Stromal cell of bone marrow (primary cell): Measurements from ENCODE around the gene HIVEP3.
"Not testable (repeated sequence)": the region's sequence is repeated elsewhere in the genome, so short reads cannot be mapped to it uniquely, and the experiment has no call there.

Source experiments
- DNase-seq: peaks from one replicate; pipeline ENCODE4 v3.0.0-alpha.2; 2012; ENCODE audit warnings: low read depth

HIVEP3 gene

GRCh38 chr1:41580520-41581172 is 338.1 kb downstream of the HIVEP3 start:
- no peak for DNase-seq

GRCh38 chr1:41580021-41580420 is 338.7 kb downstream of the HIVEP3 start:
- DNase-seq, result no peak

DNA sequence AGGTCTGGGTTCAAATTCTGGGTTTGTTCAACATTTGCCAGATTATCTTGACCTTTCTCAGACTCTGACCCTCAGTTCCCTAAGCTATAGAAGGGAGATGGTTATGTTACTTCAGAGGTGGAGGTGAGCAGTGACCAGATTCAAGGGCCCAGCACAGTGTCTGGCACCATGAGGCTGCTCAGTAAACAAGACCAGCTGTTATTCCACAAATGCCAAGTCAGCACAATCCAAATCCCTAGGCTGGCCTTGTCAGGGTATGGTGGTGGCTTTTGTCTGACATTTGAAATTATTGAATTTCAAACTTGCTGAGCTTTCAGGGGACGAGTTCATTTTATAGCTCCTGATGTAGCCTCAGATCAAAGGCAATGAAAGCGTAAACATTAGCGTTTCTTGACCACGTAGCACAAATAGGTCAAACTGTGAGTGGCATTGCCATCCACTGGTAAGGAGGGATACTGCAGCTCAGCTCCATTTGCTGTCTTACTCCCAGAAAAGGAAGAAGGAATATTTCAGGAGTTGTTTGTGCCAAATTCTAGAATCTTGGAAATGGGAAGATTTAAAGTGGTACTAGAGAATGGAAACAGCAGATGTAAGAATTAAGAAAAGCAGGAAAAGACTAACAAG is 339.9 kb downstream of the HIVEP3 start:
- DNase-seq, result no peak

DNA sequence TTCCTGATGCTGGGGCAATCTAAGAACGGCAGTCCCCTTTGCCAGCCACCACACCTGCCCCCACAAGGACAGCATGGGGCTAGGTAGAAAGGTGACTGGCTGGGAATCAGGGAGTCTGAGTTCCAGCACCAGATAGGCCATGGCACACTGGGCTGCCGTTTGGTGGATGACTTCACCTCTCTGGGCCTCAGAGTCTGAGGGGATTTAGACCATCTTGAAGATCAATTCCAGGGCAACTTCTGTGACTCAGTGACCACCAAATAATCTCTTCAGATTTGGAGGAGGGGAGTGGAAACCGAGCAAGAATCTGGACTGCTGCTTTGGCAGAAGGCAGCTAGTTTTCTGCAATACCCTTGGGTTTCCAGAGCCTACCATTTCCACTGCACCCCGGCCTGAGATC is 342.1 kb downstream of the HIVEP3 start:
- DNase-seq, result peak; percentile 37

DNA sequence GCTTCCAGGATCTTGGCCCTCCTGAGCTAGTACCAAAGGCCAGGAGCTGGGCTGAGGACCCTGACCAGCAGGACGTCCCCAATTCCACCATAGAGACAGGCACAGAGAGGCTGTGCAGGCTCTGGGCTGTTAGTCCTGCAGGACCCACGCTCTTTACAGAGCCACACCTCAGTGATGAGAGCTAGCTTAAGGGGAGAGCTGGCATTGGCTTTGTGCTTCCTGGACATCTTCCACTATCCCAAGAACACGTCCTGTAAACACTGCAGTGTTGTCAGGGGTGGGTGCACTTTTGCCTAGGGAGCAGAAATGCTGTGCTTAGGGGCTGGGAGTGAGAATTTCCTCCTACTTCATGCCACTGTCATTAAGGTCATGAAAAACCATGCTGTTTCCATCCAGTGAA is 342.5 kb downstream of the HIVEP3 start:
- DNase-seq, result no peak

GRCh38 chr1:41574842-41575241 is 343.9 kb downstream of the HIVEP3 start:
- no peak for DNase-seq

GRCh38 chr1:41573785-41574713 is 344.7 kb downstream of the HIVEP3 start:
- DNase-seq, result peak; percentile 64

GRCh38 chr1:41573194-41573593 is 345.5 kb downstream of the HIVEP3 start:
- no peak for DNase-seq

- DNase-seq, result no peak
Measured at GRCh38 chr1:41572224-41572623, 346.5 kb downstream of the HIVEP3 start.

DNA sequence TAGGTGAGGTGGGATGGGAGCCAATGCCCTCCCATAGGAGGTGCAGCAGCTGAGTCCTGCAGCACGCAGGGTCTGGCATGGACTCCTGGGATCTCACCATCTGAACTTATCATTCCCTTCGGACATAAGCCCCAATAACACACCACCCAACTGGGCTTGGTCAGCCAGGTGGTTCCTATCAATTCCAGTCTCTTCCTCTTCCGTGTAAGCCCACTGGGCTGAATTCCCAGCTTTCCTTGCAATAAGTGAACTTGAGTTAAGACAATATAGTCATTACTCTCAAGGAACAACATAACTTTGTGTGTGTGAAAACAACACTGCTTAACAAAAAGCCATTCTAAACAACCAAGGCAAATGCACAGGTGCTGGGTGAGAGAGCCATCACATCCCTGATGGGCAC is 347.7 kb downstream of the HIVEP3 start:
- no peak for DNase-seq

- DNase-seq, result no peak
Measured at GRCh38 chr1:41568204-41568603, 350.5 kb downstream of the HIVEP3 start.

- no peak for DNase-seq
Measured at GRCh38 chr1:41566969-41567368, 351.8 kb downstream of the HIVEP3 start.

DNA sequence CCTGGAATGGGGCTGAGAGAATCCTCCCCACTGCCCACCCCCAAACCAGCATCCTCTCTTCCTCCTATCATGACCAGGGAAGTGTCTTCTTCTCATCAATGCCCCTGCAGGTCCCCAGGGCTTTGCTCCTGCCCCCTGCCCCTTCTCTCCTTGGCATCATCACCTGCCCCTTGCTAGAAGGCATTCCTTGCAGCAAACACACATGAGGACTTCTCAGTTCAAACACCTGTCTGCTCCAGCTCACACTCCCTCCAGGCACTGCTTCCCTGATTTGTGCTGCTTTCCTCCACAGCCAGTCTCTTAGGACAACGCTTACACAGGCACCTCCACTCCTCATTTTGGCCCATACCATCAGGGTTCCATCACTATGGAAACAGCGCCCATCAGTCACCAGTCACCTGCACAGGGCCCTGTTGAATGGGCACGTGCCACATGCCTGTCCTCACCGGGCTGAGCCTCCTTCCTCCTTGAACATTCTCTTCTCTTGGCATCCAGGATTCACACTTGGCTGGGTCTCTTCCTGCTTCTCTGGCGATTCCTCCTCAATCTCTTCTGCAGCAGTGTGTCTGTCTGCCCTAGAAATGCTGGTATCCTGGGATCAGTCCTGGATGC is 352.3 kb downstream of the HIVEP3 start:
- no peak for DNase-seq

GRCh38 chr1:41564741-41565475 is 353.8 kb downstream of the HIVEP3 start:
- no peak for DNase-seq

- no peak for DNase-seq
Measured at GRCh38 chr1:41562328-41562727, 356.4 kb downstream of the HIVEP3 start.

GRCh38 chr1:41560931-41561330 is 357.8 kb downstream of the HIVEP3 start:
- no peak for DNase-seq

DNA sequence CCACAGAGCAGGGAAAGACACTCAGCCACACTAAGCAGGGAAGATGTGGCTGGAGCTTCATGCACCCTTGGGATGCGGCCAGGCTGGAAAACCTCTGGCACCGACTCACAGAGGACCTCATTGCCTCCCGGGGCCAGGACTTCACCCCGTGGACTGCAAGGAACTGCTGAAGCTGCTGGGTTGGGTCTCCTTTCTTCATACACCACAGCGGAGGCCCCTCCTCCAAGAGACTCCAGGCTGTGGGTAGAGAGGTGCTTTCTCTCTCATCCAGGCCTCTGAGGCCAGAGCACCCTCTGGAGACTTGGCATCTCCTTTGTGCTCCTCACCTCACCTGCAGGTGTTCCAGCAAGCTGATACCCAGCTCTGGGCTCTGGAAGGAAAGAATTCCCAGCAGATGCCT is 358.2 kb downstream of the HIVEP3 start:
- no peak for DNase-seq

DNA sequence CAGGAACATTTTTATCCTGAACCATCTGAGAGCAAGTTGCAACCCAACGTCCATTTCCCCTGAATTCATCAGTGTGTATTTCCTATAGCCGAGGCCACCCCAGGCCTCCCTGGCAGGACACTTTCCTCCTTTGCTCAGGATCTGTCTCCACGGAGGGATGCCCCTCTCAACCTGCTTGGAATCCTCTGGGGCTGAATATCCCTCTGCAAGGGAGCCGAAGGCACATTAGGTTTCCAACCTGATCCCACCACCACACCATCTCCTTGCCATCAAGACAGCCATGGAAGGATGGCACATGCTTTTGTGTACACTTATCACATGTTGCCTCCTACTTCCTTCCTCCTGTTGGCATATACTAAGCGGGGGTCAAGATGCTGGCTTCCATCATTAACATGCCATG is 359.4 kb downstream of the HIVEP3 start:
- DNase-seq, result no peak

- DNase-seq, result no peak
Measured at GRCh38 chr1:41558761-41559171, 360.0 kb downstream of the HIVEP3 start.

- no peak for DNase-seq
Measured at GRCh38 chr1:41557751-41558455, 360.8 kb downstream of the HIVEP3 start.

DNA sequence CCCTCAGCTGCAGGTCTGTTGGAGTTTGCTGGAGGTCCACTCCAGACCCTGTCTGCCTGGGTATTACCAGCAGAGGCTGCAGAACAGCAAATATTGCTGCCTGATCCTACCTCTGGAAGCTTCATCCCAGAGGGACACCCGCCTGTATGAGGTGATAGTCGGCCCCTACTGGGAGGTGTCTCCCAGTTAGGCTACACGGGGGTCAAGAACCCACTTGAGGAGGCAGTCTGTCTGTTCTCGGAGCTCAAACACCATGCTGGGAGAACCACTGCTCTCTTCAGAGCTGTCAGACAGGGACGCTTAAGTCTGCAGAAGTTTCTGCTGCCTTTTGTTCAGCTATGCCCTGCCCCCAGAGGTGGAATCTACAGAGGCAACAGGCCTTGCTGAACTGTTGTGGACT is 364.0 kb downstream of the HIVEP3 start:
- DNase-seq, result not testable (repeated sequence)
